A549 (cell line): ENCODE measurements around the gene ANAPC13. TPM values are rescaled to one million over a fixed set of nuclear protein-coding genes. Genes with fewer than 3 reads are reported as not detected.

Experiments used
- ATAC-seq, 2 experiments: fragments of 200-7000 bp in 1 of 2; fragments of >200 bp in 1 of 2; cut with Nextera tagmentation in 1 of 2; cut with Tn5 transposase in 1 of 2; 3 replicates each; pipeline versions ENCODE4 v1.8.0 to v1.9.1; 2018 to 2020; ENCODE audit warnings: mild to moderate bottlenecking in 1 of 2, moderate library complexity in 1 of 2
- CTCF ChIA-PET: fragments of 300-600 bp; sonication (Branson Sonifier 250); formaldehyde crosslinking; extraction: SDS; loops from one replicate; lab custom pipeline; 2021; ENCODE audit warnings: antibody characterized with exemption, inconsistent platforms; lab: Yijun Ruan, JAX
- POLR2A ChIA-PET: fragments of 350-600 bp; formaldehyde crosslinking; extraction: SDS; loops from one replicate; lab custom pipeline; 2021; ENCODE audit warnings: antibody characterized with exemption, inconsistent platforms; lab: Yijun Ruan, JAX
- DNase-seq, 2 experiments: peaks; one replicate each; pipeline versions ENCODE4 v3.0.0 to v3.0.0-alpha.2; 2011 to 2016; ENCODE audit warnings: low read depth in 1 of 2, low spot score in 1 of 2
- FAIRE-seq: peaks from 2 replicates; lab custom pipeline; 2011; peaks lifted over from hg19 to GRCh38; lab: Jason Lieb, UNC
- H3K27ac ChIP-seq, 2 experiments: fragments of >200 bp; sonication (Bioruptor Twin); formaldehyde crosslinking; 3 replicates each; pipeline ENCODE4 v1.5.1; 2016 to 2017
- H3K4me1 ChIP-seq: fragments of >200 bp; sonication (Bioruptor Twin); formaldehyde crosslinking; 3 replicates; pipeline ENCODE4 v1.6.1; 2016
- H3K4me2 ChIP-seq: fragments of >200 bp; sonication (Bioruptor Twin); formaldehyde crosslinking; 3 replicates; pipeline ENCODE4 v1.6.1; 2016
- H3K4me3 ChIP-seq: fragments of >200 bp; sonication (Bioruptor Twin); formaldehyde crosslinking; 3 replicates; pipeline ENCODE4 v1.5.1; 2016
- H3K9me3 ChIP-seq: fragments of >200 bp; sonication (Bioruptor Twin); formaldehyde crosslinking; 3 replicates; pipeline ENCODE4 v1.6.1; 2016
- ATOH8 ChIP-seq: fragments of 250-450 bp; sonication (Bioruptor Pico); IDR thresholded peaks from 2 replicates; pipeline ENCODE4 v1.5.0; 2020; ENCODE audit warnings: low read depth, mild to moderate bottlenecking, moderate library complexity
- BCL3 ChIP-seq: fragments of >200 bp; sonication (Bioruptor Twin); formaldehyde crosslinking; IDR thresholded peaks from 3 replicates; pipeline ENCODE4 v1.6.1; 2016
- CEBPB ChIP-seq, 2 experiments: fragments of >200 bp in 1 of 2; sonication (Bioruptor Twin) in 1 of 2; formaldehyde crosslinking in 1 of 2; IDR thresholded peaks; 2 replicates each; pipeline ENCODE4 v1.6.1; 2012 to 2016
- CHD4 ChIP-seq: fragments of 200-600 bp; sonication (generic); IDR thresholded peaks from 2 replicates; pipeline ENCODE4 v1.6.1; 2016; ENCODE audit warnings: antibody characterized with exemption, mild to moderate bottlenecking, borderline replicate concordance
- CTCF ChIP-seq: fragments of >200 bp; sonication (Bioruptor Twin); formaldehyde crosslinking; IDR thresholded peaks from 3 replicates; pipeline ENCODE4 v1.5.1; 2016
- EHF ChIP-seq: fragments of 250-450 bp; sonication (Bioruptor Pico); IDR thresholded peaks from 2 replicates; pipeline ENCODE4 v1.5.0; 2020; ENCODE audit warnings: mild to moderate bottlenecking
- EHMT2 ChIP-seq: fragments of 200-600 bp; sonication (generic); IDR thresholded peaks from 2 replicates; pipeline ENCODE4 v1.6.1; 2016; ENCODE audit warnings: antibody characterized with exemption, low read depth, mild to moderate bottlenecking, moderate library complexity
- ELK1 ChIP-seq: fragments of 150-350 bp; IDR thresholded peaks from 2 replicates; pipeline ENCODE4 v1.6.1; 2014; ENCODE audit warnings: low read depth, mild to moderate bottlenecking, low read length
- ESRRA ChIP-seq: fragments of 150-350 bp; IDR thresholded peaks from 2 replicates; pipeline ENCODE4 v1.6.1; 2014; ENCODE audit warnings: mild to moderate bottlenecking, low read length, borderline replicate concordance
- FOXS1 ChIP-seq: fragments of 250-450 bp; sonication (Bioruptor Pico); IDR thresholded peaks from 2 replicates; pipeline ENCODE4 v1.5.0; 2020; ENCODE audit warnings: mild to moderate bottlenecking, moderate library complexity
- HDAC2 ChIP-seq: fragments of 200-600 bp; sonication (generic); IDR thresholded peaks from 2 replicates; pipeline ENCODE4 v1.6.1; 2016
- HEYL ChIP-seq: fragments of 250-450 bp; sonication (Bioruptor Pico); IDR thresholded peaks from 2 replicates; pipeline ENCODE4 v1.8.0; 2021; ENCODE audit warnings: mild to moderate bottlenecking, moderate library complexity
- HOXB13 ChIP-seq: fragments of 250-450 bp; sonication (Bioruptor Pico); IDR thresholded peaks from 2 replicates; pipeline ENCODE4 v1.5.0; 2020; ENCODE audit warnings: low read depth, mild to moderate bottlenecking, moderate library complexity
- HOXB5 ChIP-seq: fragments of 250-450 bp; sonication (Bioruptor Pico); IDR thresholded peaks from 2 replicates; pipeline ENCODE4 v1.5.0; 2020; ENCODE audit warnings: mild to moderate bottlenecking, moderate library complexity
- KDM1A ChIP-seq: fragments of 200-600 bp; sonication (generic); IDR thresholded peaks from 2 replicates; pipeline ENCODE4 v1.6.1; 2016; ENCODE audit warnings: low read depth, mild to moderate bottlenecking
- MAX ChIP-seq: IDR thresholded peaks from 2 replicates; pipeline ENCODE4 v1.6.1; 2012
- MAZ ChIP-seq: fragments of 150-350 bp; IDR thresholded peaks from 2 replicates; pipeline ENCODE4 v1.6.1; 2014; ENCODE audit warnings: antibody characterized with exemption, low read depth, low read length, borderline replicate concordance
- PHF8 ChIP-seq: fragments of 200-600 bp; sonication (generic); IDR thresholded peaks from 2 replicates; pipeline ENCODE4 v1.6.1; 2016; ENCODE audit warnings: low read depth, mild to moderate bottlenecking, antibody characterized with exemption, moderate library complexity, borderline replicate concordance
- RAD21 ChIP-seq, 2 experiments: fragments of >200 bp in 1 of 2; sonication (Bioruptor Twin) in 1 of 2; formaldehyde crosslinking in 1 of 2; IDR thresholded peaks in 1 of 2; conservative IDR thresholded peaks in 1 of 2; 2 replicates in 1 of 2; 3 replicates in 1 of 2; pipeline ENCODE4 v1.6.1; 2012 to 2018; ENCODE audit warnings: inconsistent platforms in 1 of 2
- RARB ChIP-seq: fragments of 250-450 bp; sonication (Bioruptor Pico); IDR thresholded peaks from 2 replicates; pipeline ENCODE4 v1.8.0; 2021; ENCODE audit warnings: mild to moderate bottlenecking, moderate library complexity
- RCOR1 ChIP-seq: fragments of 150-350 bp; IDR thresholded peaks from 2 replicates; pipeline ENCODE4 v1.6.1; 2014; ENCODE audit warnings: antibody characterized with exemption, low read length, low read depth
- REST ChIP-seq: fragments of 200-600 bp; sonication (generic); IDR thresholded peaks from 2 replicates; pipeline ENCODE4 v1.6.1; 2016; ENCODE audit warnings: antibody characterized with exemption, mild to moderate bottlenecking, moderate library complexity
- SMC3 ChIP-seq: fragments of >200 bp; sonication (Bioruptor Twin); formaldehyde crosslinking; IDR thresholded peaks from 3 replicates; pipeline ENCODE4 v1.6.1; 2018; ENCODE audit warnings: inconsistent platforms
- SREBF2 ChIP-seq: fragments of 450-650 bp; IDR thresholded peaks from 2 replicates; pipeline ENCODE4 v1.6.1; 2014; ENCODE audit warnings: mild to moderate bottlenecking, moderate library complexity
- ZFP36 ChIP-seq: fragments of 450-650 bp; IDR thresholded peaks from 2 replicates; pipeline ENCODE4 v1.6.1; 2014; ENCODE audit warnings: borderline replicate concordance; ENCODE audit not compliant: partially characterized antibody
- WGBS: methylation state at CpG from one replicate; pipeline ENCODE4 v1.1.6; 2017; ENCODE audit errors: missing lambda C conversion rate; 5-methylcytosine and 5-hydroxymethylcytosine counted together
- polyA plus RNA-seq, 4 experiments: library from polyadenylated mRNA; depleted of rRNA in 3 of 4; stranded (reverse); fragments of >200 nt; fragmentation: RNase III in 1 of 4; extraction: RNeasy Plus Mini Kit Qiagen cat#74134 plus additional on column Dnase treatment in 1 of 4; gene quantifications; 2 replicates in 3 of 4; 3 replicates in 1 of 4; pipeline ENCODE4 v1.2.3, GENCODE V29; 2011 to 2017

ANAPC13 gene
- polyA plus RNA-seq, 2 of the 4 experiments (the other 2 are of a cell fraction), result 51.2 to 109 TPM

- ATAC-seq (no peak), FAIRE-seq (no peak), DNase-seq (no peak)
- no peak for TF ChIP-seq RAD21 (conservative IDR thresholded peaks at IDR 0.05 in 1 of 2, IDR thresholded peaks at IDR 0.05 in 1 of 2)
- no peak for TF ChIP-seq SMC3
- no peak for TF ChIP-seq HOXB13 (CRISPR knock-in tag)
- no peak for TF ChIP-seq ESRRA
- TF ChIP-seq REST, result no peak
- no peak for TF ChIP-seq EHF (CRISPR knock-in tag)
- TF ChIP-seq HDAC2, result no peak
- TF ChIP-seq SREBF2, result no peak
- TF ChIP-seq RCOR1, result no peak
- no peak for TF ChIP-seq EHMT2
- TF ChIP-seq CHD4, result no peak
- TF ChIP-seq ATOH8, result no peak
- TF ChIP-seq HEYL, result no peak
- TF ChIP-seq HOXB5 (CRISPR knock-in tag), result no peak
- TF ChIP-seq CTCF, result no peak
- TF ChIP-seq MAZ, result no peak
- no peak for TF ChIP-seq RARB
- no peak for TF ChIP-seq BCL3
- no peak for TF ChIP-seq PHF8
- no peak overlapping the region for H3K27ac ChIP-seq
- WGBS, result 78% methylated on average over 3 of the region's 3 CpGs
- no peak overlapping the region for H3K4me2 ChIP-seq
- ChIA-PET POLR2A (no interaction called here), CTCF (no interaction called here)
- H3K4me1 ChIP-seq, result no peaks in the 10 kb centered on the region
- no peaks in the 10 kb centered on the region for H3K9me3 ChIP-seq
- no peak overlapping the region for H3K4me3 ChIP-seq
Observed at GRCh38 chr3:134496471-134497071, 10.8 kb upstream of the ANAPC13 start.

GRCh38 chr3:134495980-134496379 is 10.2 kb upstream of the ANAPC13 start:
- no peak for FAIRE-seq
- CTCF ChIA-PET, result interaction anchor here (1.2 kb wide), 1 partner anchor 285 kb away, joined by 3 read pairs; no protein-coding TSS in a partner anchor
- TF ChIP-seq HOXB13 (CRISPR knock-in tag), result no peak
- no peak for TF ChIP-seq CEBPB (IDR thresholded peaks at IDR 0.05)
- TF ChIP-seq ZFP36, result no peak
- TF ChIP-seq REST, result no peak
- no peak for TF ChIP-seq MAX
- TF ChIP-seq ELK1, result no peak
- TF ChIP-seq FOXS1 (CRISPR knock-in tag), result no peak
- no peak for TF ChIP-seq KDM1A

More at GRCh38 chr3:134495980-134496379, 10.2 kb upstream of the ANAPC13 start:
- POLR2A ChIA-PET, result no interaction called here
- H3K9me3 ChIP-seq, result no peaks in the 10 kb centered on the region
- no peak overlapping the region for H3K4me2 ChIP-seq
- ATAC-seq (no peak), DNase-seq (no peak)
- H3K4me1 ChIP-seq, result no peaks in the 10 kb centered on the region
- no peak overlapping the region for H3K27ac ChIP-seq
- no peak overlapping the region for H3K4me3 ChIP-seq
